H1 (cell line): ENCODE data around the gene ATG4D. TPM values are rescaled to one million over a fixed set of nuclear protein-coding genes. Genes with fewer than 3 reads are reported as not detected.

Experiments used
- polyA plus RNA-seq, 7 experiments: library from polyadenylated mRNA; depleted of rRNA in 3 of 7; stranded (reverse) in 5 of 7; unstranded in 2 of 7; fragments of >200 nt in 5 of 7; fragments of 200-250 nt in 2 of 7; gene quantifications; 1 replicate in 5 of 7; 2 replicates in 1 of 7; 4 replicates in 1 of 7; pipeline versions ENCODE4 v1.2.1 to v1.2.3, GENCODE V29; 2011 to 2013; ENCODE audit warnings: missing spikeins in 2 of 7, mixed read lengths in 2 of 7
- total RNA-seq: library from RNA; stranded (reverse); fragmentation: NEBNext Ultra II Directional; extraction: Animal tissue kit (Norgen Biotek cat#: 25700); gene quantifications from 2 replicates; pipeline ENCODE4 v1.2.1, GENCODE V29; 2021
- TF ChIP-seq, protein P1 (sequence below): IDR thresholded peaks from 2 replicates; pipeline ENCODE4 v1.6.1; 2011; ENCODE audit warnings: low read depth, mild to moderate bottlenecking, low read length; ENCODE audit not compliant: insufficient read depth

The ATG4D gene
- total and polyA plus RNA-seq, 2 of the 8 experiments (the other 6 are each of a cell fraction or from before 2014, with no cell fraction given) = 39.6 to 43.7 TPM

DNA sequence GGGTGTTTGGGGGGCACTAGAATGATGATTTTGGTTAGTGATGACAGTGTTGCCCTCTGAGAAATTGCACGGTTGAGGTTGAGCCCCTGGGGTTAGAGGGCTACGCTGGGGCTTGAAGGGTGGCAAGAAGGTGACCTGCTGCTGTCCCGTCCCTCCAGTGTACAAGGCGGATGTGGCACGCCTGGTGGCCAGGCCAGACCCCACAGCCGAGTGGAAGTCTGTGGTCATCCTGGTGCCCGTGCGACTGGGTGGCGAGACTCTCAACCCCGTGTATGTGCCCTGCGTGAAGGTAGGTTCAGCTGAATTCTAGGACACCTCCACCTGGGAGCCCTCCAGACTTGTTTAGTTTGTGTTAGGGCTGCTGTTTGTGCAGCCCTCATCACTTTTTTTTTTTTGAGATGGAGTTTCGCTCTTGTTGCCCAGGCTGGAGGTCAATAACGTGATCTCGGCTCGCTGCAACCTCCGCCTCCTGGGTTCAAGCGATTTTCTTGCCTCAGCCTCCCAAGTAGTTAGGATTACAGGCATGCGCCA lies 5.1 kb downstream of the ATG4D start (continued):
- TF ChIP-seq, protein P1, sequence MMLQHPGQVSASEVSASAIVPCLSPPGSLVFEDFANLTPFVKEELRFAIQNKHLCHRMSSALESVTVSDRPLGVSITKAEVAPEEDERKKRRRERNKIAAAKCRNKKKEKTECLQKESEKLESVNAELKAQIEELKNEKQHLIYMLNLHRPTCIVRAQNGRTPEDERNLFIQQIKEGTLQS = no peak
- TF ChIP-seq, all 59 proteins: peak for 0
